K562 (cell line): ENCODE results near the gene COX4I2.

Experiments
- RNF2 ChIP-seq: sonication (generic); IDR thresholded peaks from 2 replicates; pipeline ENCODE4 v1.6.1; 2016
- SMARCC2 ChIP-seq: fragments of 450-650 bp; IDR thresholded peaks from 2 replicates; pipeline ENCODE4 v1.6.1; 2017; ENCODE audit warnings: antibody characterized with exemption, moderate library complexity, mild to moderate bottlenecking, low read depth
- TF ChIP-seq, protein P1 (sequence below): fragments of 250-450 bp; sonication (Bioruptor Pico); IDR thresholded peaks from 2 replicates; pipeline ENCODE4 v1.5.0; 2020; ENCODE audit warnings: mild to moderate bottlenecking, borderline replicate concordance

DNA sequence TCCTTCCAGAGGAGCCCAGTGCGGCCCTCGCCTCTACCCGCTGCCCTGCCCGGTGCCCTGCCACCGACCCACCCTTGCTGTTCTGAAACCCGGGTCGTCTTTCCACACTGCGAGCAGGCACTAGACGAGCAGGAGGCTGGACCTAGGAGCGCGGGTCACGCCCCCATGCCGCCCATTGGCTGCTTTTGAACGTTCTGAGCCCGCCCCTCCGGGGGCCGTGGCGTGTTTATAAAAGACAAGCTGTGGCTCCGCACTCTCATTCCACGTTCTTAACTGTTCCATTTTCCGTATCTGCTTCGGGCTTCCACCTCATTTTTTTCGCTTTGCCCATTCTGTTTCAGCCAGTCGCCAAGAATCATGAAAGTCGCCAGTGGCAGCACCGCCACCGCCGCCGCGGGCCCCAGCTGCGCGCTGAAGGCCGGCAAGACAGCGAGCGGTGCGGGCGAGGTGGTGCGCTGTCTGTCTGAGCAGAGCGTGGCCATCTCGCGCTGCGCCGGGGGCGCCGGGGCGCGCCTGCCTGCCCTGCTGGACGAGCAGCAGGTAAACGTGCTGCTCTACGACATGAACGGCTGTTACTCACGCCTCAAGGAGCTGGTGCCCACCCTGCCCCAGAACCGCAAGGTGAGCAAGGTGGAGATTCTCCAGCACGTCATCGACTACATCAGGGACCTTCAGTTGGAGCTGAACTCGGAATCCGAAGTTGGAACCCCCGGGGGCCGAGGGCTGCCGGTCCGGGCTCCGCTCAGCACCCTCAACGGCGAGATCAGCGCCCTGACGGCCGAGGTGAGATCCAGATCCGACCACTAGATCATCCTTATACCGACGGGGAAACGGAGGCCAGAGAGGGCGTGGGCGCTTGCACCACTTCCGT is 32.4 kb upstream of the COX4I2 start, which contains the start of gene ID1:
- TF ChIP-seq, protein P1, sequence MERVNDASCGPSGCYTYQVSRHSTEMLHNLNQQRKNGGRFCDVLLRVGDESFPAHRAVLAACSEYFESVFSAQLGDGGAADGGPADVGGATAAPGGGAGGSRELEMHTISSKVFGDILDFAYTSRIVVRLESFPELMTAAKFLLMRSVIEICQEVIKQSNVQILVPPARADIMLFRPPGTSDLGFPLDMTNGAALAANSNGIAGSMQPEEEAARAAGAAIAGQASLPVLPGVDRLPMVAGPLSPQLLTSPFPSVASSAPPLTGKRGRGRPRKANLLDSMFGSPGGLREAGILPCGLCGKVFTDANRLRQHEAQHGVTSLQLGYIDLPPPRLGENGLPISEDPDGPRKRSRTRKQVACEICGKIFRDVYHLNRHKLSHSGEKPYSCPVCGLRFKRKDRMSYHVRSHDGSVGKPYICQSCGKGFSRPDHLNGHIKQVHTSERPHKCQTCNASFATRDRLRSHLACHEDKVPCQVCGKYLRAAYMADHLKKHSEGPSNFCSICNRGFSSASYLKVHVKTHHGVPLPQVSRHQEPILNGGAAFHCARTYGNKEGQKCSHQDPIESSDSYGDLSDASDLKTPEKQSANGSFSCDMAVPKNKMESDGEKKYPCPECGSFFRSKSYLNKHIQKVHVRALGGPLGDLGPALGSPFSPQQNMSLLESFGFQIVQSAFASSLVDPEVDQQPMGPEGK (CRISPR knock-in tag): no peak
- TF ChIP-seq RNF2 (peak; percentile 81; the same call in 1 of the 2 replicates), SMARCC2 (no peak)
